T-helper 1 cell treated with Interleukin-12 subunit alpha and Interleukin-12 subunit beta and Interleukin-4 antibody, amounts not matched to agents 30 ng/mL and 1 ng/mL, for 36 hours (primary cell): ENCODE results near the gene NCMAP. TPM values are rescaled to one million over a fixed set of nuclear protein-coding genes. Genes with fewer than 3 reads are reported as not detected.
"Not testable (repeated sequence)": the region's sequence is repeated elsewhere in the genome, so short reads cannot be mapped to it uniquely, and the experiment has no call there.

Experiments
- intact Hi-C: fragments of 100-400 bp; cut with micrococcal nuclease; formaldehyde crosslinking; loops from one replicate; pipeline ENCODE4 v1.15.1; 2024
- total RNA-seq: library from RNA; stranded (reverse); gene quantifications from 2 replicates; pipeline ENCODE4 v1.2.3, GENCODE V29; 2022

Gene NCMAP
- total RNA-seq: not detected in 2 replicates

DNA sequence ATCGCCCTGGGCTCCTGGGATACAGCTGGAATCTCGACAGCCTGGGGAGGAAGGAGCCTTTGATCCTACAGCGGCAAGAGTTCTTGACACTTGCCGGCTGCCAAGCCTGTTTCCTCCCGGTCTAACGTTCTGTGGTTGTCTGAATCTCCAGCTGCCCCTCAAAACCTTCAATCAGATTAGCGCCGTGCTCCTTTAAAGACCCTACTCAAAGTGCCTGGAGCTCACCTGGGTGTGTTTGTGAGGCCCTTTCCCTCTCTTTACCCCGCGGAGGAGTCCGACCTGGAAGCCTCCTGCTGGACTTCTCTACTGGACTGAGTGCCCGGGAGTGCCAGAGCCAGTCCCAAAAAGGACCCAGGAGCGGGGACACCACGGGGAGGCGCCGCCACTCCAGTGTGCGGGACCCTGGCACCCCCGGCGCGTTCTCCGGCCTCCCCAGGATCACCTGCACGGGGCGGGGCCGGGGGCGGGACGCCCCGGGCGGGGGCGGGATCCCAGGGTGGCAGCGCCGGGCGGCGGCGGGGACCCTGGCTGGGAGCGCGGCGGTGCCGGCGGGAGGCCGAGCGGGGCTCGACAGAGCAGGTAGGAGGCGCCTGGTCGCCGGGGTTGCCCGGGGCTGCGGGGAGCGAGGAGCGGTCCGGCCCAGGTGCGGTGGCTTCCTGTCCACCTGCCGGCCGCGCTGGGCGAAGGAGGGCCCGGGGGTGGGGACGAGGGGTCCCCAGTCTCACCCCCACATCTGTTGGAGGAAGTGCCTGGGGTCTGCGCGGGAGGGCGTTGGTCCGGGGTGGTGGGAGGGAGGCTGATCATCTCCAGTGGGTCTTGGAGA, at the start of gene NCMAP:
Gene NCMAP, plus strand, starts transcription at position 497 of the 823 bp plus-strand sequence. CDS start 39,344 bp downstream, outside the sequence.
- intact Hi-C loops: no loop called here

- intact Hi-C loops: loop anchor here (1.0 to 10.0 kb wide), 4 partner anchors 20 to 738 kb away; partner anchors contain the start of genes NIPAL3 and RSRP1
Observed at GRCh38 chr1:24506691-24507381, 49.1 kb upstream of the NCMAP start.

DNA sequence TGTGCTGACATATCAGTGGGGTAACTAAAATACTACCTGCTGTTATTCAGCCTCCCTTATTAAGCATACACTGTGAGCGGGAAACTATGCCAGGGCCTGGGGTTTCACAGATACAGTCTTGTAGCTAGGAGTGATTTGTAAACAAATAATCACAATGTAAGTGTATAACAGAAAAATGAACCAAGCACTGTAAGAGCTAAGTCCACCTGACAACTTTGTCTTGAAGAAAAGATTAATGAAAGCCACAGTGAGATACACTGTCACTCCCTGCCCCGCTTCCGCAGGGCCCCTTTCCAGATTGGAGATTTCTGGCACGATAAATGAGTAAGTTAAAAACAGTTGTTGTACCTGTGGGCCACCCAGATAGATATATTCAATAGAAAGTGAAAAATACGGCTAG, 48.5 kb upstream of the NCMAP start:
- intact Hi-C loops: loop anchor here (2.0 to 10.0 kb wide), 3 partner anchors 19 to 737 kb away; partner anchors contain the start of gene RSRP1

- intact Hi-C loops: loop anchor here (10.0 kb wide), 2 partner anchors 314 to 736 kb away; partner anchors contain the start of gene RSRP1
Observed at GRCh38 chr1:24508911-24509310, 47.0 kb upstream of the NCMAP start.

- intact Hi-C loops: no loop called here
Observed at GRCh38 chr1:24513706-24514105, 42.2 kb upstream of the NCMAP start.

- intact Hi-C loops: no loop called here
Observed at GRCh38 chr1:24514946-24515345, 40.9 kb upstream of the NCMAP start.

- intact Hi-C loops: not testable (repeated sequence)
Observed at GRCh38 chr1:24515671-24516209, 40.1 kb upstream of the NCMAP start.

DNA sequence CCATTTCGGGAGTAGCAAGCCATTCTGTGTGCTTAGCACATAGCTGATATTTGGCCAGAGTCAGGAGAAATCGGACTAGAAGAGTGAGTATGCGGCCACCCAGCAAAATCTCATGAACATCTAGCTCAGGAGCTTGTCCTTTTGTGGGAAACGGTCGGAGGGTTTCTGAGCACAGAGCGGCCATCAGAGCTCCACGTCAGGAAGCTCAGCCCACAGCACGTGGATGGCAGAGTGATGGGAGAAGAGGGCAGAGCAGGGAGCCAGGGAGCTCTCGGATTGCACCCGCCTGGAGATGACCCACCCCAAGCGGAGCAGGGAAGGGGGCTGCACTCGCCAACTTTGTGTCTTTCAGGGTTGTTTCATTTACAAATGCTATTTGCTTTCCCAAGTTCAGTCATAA, 39.4 kb upstream of the NCMAP start:
- intact Hi-C loops: no loop called here

DNA sequence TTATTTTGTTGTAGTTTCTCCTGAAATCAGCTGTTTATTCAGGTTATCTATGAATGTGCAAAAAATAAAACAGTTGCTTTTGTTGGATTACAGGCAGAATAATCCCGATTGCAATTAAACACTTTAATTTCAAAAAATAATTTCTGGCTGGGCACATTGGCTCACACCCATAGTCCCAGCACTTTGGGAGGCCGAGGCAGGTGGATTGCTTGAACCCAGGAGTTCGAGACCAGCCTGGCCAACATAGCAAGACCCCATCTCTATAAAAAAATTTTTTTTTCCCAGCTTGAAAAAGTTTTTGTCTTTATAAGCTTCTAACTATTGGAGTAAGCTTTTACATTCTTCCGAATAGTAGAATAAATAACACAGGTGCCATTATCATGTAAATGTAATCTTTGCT, 38.0 kb upstream of the NCMAP start:
- intact Hi-C loops: no loop called here

GRCh38 chr1:24520282-24520681, 35.6 kb upstream of the NCMAP start:
- intact Hi-C loops: not testable (repeated sequence)

DNA sequence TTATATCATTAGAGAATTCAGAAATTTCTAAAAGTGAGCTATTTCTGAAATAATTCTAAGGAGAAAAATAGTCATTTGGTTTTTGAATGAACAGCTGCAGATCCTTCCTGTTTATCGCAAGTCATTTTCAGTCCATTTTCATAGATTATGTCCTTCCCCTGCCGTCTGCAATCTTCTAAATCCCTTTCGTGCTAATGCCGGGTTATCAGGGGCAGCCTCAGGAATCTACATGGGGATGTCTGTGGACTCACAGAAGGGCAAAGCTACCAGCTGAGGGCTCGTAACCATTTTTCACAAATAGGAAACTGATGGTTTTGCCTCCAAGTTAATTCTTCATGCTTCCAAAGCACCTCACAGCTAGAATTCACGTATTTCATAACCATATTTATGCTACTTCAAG, 30.3 kb upstream of the NCMAP start:
- intact Hi-C loops: loop anchor here (2.0 kb wide), 1 partner anchor 19 kb away; no protein-coding TSS in a partner anchor

DNA sequence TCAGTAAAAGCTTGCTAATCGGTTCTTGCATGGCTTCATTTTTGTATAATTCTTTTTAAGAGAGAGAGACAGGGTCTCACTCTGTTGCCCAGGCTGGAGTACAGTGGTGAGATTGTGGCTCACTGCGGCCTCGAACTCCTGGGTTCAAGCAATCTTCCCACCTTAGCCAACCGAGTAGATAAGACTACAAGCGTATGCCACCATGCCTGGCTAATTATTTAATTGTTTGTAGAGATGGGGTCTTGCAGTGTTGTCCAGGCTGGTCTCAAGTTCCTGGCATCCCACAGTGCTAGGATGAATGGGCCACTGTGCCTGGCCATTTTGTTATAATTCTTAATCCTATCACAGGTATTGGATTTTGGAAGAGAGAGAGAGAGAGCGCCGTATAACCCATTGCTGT, 29.8 kb upstream of the NCMAP start:
- intact Hi-C loops: loop anchor here (2.0 kb wide), 1 partner anchor 19 kb away; no protein-coding TSS in a partner anchor

DNA sequence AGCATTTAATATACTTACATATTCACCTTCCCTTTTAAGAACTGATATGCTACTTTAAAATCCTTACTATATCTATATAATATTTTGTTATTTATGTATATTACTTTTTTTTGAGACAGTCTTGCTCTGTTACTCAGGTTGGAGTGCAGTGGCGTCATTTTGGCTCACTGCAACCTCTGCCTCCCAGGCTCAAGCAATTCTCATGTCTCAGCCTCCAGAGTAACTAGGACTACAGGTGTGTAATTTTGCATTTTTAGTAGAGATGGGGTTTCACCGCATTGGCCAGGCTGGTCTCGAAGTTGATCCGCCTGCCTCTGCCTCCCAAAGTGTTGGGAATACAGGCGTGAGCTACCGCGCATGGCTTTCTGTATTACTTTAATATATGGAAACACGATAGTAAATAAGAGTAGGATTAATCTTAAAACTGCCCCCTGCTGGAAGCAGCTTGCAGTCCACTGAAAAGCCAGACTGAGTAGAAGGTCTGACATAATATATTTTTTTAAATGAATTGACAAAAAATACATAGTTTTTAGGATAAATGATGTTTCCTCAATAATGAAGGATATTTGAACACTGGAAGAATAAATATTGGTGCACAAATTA, 28.8 kb upstream of the NCMAP start:
- intact Hi-C loops: loop anchor here (1.0 to 2.0 kb wide), 5 partner anchors 8 to 328 kb away; partner anchors contain the start of gene NIPAL3

GRCh38 chr1:24528744-24529143, 27.1 kb upstream of the NCMAP start:
- intact Hi-C loops: no loop called here

DNA sequence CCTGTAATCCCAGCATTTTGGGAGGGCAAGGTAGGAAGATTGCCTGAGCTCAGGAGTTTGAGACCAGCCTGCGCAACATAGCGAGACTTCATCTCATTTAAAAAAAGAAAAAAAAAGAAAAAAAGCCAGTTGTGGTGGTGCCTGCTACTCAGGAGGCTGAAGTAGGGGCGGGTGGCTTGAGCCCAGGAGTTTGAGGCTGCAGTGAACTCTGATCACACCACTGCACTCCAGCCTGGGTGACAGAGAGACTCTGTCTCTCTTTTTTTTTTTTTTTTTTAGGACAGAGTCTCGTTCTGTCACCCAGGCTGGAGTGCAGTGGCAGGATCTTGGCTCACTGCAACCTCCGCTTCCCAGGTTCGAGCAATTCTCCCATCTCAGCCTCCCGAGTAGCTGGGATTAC, 26.6 kb upstream of the NCMAP start:
- intact Hi-C loops: not testable (repeated sequence)

DNA sequence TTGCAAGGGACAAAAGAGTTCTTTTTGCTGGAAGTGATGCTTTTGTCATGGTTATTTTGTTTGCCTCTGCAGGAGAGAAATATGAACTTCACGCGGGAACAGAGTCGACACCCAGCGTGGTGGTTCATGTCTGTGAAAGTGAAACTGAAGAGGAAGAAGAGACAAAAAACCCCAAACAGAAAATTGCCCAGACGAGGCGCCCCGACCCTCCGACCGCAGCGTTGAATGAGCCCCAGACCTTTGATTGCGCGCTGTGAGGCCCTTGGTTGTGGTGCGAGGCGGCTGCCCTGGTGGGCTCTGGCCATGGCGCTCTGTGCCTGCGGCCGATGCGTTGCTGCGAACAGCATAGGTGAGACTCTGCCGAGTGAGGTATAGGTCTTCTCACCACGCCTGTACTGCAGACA, 20.9 kb upstream of the NCMAP start:
- intact Hi-C loops: loop anchor here (1.0 to 2.0 kb wide), 8 partner anchors 8 to 144 kb away; partner anchors contain the start of genes NIPAL3 and RCAN3

- intact Hi-C loops: loop anchor here (1.0 to 2.0 kb wide), 8 partner anchors 8 to 144 kb away; partner anchors contain the start of genes NIPAL3 and RCAN3
Observed at GRCh38 chr1:24535778-24536177, 20.1 kb upstream of the NCMAP start.

DNA sequence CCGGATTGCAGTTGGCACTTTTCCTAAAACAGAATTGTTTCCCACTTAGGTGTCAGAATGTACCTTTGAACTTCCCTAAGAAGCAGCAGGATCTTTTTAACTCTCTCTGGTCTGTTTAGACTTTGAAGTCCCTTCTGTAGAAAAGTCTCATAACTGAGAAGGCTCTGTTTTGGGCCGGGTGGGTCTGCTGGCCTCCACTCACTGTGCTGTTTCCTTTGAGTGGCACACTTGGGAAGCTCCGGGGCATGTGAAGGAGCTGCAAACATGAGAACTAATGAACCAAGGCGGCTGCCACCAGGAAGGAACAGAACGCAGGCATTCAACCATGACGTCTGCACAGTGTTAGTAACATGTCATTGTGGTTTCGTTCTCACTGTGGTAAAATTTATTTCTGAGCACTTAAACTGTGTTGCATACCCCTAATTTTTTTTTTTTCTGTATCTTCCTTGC, 19.5 kb upstream of the NCMAP start:
- intact Hi-C loops: no loop called here

DNA sequence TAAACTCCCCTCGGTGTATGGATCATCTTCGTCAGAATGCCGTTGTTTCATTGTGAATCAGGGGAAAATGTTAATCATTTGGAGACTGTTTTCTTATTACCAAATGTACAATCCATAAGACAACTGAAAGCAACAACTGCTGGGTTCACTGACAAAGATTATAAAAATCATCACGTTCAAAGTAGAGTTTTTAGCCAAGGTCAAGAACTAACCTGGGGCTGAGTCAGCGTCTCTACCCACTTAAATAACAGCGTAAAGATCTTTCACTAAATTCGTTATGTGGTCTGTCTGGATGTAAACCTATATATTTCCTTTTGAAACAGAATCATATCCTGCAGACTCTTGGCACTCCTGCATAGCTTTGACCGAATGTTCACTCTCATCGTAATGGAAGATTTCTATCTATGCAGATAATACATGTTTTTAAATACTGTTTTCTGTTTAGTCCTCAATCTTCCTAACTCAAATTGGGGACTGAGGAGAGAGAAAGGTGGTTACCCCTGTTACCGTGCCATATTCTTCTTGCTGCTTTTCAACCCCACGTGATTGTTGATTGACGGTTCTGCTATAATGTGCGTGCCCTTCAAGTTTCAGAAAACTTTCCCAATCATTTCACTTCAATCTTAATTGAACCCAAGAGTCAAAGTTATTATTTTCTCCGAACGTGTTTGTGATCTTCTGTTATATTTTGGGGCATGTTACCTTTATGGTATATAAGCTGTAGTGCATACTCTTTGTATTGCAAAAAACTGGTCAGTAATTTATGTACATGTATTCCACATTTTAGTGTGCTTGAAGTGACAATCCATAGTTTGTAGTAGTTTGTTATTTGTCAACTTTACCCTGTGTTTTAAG, 15.6 kb upstream of the NCMAP start:
- intact Hi-C loops: loop anchor here (5.0 kb wide), 1 partner anchor 297 kb away; no protein-coding TSS in a partner anchor
